GM21529 (cell line): ENCODE measurements around the gene UNC5C.

Experiments used
- ATAC-seq: cut with Tn5 transposase; IDR thresholded peaks from one replicate; pipeline ENCODE4 v1.9.1; 2021; ENCODE audit not compliant: unreplicated experiment

Gene UNC5C

DNA sequence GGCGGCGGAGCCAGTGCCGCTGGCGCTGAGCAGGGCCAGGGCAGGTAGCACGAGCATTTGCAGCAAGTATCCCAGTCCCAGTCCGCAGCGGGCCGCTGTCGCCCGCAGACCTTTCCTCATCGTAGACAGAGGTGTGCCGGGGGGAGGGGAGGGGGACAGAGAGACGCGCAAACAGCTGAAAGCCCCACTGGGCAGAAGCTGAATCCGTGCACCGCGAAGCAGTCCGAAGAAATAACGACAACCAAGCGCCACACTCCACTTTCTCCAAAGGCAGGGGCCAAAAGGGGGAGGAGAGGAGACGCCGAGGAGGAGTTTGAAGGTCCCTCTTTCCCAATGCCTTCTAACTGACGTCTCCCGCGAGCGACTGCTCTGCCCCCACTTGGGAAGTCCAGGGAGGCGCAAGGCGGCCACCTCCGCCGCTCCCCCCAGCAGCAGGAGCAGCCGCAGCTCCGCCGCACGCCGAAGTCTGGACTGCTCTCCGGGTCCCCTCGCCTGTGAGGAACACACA, at the start of gene UNC5C:
TSS of gene UNC5C (minus strand) at position 236 of the 508 bp plus-strand sequence.
- no peak for ATAC-seq

DNA sequence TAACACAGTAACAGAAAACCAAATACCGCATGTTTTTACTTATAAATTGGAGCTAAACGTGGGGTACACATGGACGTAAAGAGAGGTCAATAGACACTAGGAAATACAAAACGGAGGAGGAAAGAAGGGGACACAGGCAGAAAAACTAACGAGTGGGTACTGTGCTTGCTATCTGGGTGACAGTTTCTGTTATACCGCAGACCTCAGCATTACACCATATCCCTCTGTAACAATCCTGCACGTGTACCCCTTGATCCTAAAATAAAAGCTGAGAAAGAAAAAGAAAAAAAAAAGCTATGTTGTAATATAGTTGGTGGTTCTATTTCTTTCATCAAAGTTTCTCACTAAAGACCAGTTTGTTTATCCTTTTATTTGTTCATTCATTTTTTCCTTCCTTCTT, 47.9 kb upstream of the UNC5C start:
- no peak for ATAC-seq

DNA sequence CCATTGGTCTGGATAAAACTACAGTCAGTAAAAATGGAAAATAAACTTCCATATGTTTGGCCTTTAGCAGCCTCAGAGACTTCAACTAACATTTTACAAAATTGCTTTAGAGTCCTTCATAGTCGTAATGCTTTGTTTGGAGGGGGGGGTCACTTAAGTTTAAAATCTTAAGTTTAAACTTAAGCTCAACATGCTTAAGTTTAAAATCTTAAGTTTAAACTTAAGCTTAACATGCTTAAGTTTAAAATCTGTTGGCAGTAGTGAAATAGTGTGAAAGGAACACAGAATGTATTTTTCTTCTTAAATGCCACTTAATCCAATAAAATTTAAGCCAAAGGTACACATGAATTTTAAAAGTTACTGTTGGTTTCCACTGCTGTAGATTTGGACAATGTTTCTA, 45.9 kb upstream of the UNC5C start:
- no peak for ATAC-seq

DNA sequence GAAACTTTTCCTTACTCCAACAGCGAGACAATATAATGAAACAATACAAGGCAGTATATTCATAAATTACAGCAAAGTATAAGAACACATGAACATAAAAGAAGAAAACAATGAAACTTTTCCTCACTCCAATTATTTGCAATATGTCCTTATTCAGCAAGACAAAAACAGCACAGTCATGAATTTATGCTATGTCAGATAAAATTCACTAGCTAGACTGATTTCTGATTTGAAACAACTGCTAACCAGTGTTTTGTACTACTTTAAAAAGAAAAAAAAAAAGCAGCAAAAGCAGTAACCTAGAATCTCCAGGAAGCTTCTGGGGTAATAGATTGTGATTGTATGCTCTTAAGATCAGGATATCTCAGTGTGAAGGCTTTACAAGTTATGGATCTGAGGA, 45.2 kb upstream of the UNC5C start:
- no peak for ATAC-seq

DNA sequence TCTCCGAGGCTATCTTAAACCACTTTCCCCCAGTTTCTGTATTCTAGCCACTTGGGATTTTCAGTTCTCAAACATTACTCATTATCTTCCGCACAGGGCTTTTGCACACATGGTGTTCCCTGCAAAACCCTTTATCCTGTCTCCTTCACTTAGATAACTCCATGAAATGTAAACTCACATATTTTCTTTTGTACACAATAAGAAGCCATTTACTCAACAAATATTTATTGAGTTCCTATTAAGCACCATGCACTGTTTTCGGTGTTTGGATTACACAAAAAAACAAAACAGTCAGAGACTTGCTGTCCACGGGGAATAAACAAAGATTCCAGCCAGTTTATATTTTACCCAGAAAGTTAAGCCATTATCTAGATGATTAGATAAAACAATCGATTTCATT, 42.5 kb upstream of the UNC5C start:
- ATAC-seq = no peak

DNA sequence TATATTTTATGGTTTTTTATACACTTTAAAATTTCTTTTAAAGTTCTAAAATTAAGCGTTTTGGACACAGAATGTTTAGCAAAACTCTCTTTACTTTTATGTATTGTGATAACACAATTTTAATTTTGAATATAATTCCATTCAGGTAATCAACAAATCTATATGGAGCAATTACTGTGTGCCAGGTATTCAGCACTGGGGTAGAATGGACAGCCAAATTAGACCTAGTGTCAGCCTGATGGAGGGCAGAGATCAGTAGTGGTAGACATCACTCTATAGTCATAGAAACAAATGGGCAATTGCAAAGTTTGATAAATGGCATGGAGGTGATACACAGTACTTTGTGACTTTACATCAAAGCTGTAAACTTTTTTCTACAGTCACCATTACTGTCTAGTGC, 41.8 kb upstream of the UNC5C start:
- ATAC-seq = no peak

DNA sequence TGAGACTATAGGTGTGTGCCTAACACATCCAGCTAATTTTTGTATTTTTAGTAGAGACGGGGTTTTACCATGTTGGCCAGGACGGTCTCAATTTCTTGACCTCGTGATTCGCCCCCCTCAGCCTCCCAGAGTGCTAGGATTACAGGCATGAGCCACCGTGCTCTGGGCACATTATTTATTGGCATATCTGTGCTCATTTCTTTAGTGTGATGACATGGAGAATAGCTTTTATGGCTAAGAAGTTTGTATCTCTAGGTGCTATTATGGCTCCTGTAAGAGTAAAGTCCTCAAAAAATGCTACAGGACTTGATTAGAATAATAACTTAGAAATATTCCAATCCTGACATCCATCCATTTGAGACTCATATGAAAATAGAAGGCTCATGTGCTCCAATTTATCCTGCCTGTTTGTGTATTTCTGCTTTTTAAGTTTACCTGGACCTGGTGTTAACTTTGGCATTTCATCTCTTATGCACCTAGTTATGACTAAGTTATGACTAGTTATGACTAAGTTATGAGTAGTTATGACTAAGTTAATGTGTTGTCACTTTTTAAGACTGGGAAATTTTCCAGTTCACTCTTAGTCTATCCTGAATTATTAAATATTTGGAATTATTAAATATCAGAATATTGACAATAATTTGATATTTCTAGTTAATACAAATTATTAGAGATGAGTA, 36.4 kb upstream of the UNC5C start:
- ATAC-seq = no peak

DNA sequence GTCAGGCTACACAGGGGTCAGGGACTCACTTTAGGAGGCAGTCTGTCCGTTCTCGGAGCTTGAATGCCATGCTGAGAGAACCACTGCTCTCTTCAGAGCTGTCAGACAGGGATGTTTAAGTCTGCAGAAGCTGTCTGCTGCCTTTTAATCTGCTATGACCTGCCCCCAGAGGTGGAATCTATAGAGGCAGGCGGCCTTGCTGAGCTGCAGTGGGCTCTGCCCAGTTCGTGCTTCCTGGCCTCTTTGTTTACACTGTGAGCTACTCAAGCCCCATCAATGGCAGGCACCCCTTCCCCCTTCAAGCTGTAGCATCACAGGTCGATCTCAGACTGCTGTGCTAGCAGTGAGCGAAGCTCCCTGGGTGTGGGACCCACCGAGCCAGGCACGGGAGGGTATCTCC, 31.5 kb upstream of the UNC5C start:
- no peak for ATAC-seq

DNA sequence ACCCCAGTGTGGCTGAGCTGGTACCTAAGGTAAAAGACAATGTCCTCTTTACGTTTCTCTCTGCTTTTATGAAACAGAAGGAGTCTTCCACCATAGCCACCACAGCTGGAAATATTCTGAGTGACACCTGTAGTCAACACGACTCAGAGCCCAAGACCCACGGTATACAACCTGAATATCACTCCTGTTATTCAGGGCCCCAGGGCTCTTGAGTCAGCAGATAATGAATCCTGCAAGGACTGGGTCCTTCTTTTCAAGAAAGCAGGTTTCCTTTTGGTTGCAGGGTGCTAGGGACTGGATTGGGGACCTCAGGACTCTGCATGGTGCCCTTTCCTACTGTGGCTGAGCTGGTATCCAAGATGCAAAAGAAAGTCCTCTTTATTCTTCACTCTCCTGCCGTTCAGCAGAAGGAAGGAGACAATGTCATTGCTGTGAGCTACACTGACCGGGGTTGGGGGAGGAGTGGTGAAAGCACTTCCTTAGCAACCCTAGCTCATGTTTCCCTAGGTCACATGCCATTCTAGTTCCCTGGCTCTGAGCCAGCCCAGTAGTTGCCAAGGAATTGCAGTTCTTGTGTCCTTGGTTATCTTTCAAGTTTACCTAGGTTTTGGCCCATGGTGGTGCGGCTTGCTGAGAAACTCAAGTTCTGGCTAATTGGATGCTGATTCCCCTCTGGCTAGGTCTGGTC, 23.7 kb upstream of the UNC5C start:
- no peak for ATAC-seq

DNA sequence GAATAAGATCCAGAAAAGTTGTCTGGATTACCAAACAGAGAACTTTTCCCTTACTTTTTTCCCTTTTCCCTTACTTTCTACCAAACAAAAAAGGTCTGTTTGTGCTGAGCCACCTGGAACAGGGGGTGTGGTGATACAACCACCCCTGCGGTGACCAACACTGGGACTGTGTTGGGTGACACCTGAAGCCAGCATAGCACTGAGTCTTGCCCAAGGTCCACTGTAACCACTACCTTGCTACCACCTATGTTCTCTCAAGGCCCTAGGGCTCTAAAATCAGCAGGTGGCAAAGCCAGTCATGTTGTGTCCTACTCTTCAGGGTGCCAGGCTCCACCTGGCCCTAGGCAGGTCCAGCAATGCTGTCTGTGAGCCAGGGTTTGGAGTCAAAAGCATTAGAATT, 22.8 kb upstream of the UNC5C start:
- no peak for ATAC-seq

DNA sequence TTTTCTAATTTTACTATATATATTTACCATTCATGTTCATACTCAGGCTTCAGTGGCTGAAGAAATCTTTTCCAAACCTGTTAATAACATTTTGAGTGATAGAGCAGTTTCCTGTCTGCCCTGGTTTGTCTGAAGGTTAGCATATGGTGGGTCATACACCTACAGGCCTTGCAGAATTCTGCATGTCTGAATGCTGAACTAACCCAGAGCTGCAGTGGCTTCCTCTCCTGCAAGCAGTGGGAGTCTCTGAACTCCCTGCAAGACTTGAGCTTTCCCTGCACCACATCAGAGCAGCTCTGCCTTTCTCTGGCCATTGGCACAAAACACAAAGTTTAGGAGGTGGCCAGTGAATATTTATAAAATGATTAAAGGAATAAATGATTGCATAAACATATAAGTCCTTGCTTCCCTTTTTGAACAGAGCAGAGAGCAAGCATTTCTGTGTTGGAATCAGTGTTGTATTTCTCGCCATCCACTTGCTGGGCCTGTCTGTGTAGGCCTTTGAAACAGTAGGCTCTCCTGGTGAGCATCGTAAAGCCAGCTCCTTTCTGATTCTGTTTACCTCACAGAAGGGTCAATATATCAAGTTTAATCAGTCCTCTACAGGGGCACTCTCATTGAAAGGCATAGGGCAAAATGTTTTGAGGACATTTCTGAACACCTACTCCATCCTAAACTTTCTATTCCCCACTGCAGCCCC, 15.0 kb upstream of the UNC5C start:
- ATAC-seq = no peak

DNA sequence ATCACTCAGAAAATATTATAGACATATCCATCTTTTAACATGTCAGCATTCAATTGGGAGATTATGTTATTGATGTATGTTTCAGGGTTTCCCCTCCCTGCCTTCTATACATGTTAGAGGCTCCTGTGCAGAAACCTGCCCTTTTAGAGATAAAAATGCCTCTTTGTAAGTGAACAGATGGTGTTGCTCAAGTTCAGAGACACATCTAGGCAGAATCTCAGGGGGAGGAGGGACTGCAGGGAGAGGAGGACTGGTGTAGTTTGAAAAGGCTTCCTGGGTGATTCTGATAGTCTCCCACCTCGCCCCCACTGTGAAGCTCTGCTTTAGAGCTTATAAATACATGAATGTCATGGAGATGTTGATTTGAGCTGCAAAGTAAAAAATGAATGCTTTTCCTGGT, 12.0 kb upstream of the UNC5C start:
- no peak for ATAC-seq

DNA sequence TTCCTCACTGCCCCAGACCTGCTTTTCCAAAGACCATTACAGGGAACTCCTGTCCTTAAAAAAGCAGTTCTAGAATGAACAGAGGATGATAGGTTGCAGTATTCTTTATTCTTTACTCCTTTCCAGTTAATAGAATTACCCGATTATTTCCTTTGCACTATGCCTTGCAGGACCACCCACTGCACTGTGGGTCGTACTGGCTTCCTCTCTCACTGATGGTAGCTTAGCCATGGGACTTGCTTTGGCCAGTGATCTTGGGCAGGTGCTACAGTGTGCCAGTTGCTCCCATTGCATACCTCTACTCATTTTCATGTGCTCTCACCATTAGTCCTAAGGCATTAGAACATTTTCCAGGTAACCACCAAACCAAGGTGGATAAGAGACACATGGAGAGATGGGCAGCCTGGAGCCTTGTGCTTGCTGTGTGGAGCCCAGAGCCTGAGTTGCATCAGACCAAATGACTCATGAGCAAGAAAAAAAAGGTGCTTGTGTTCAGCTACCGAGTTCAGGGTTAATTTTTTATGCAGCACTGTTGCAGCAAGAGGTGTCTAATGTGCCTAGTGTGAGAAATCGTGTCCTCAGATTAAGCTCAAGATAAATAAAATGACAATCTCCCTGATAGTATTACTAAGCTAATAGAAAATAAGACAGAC, 7.6 kb upstream of the UNC5C start:
- no peak for ATAC-seq

DNA sequence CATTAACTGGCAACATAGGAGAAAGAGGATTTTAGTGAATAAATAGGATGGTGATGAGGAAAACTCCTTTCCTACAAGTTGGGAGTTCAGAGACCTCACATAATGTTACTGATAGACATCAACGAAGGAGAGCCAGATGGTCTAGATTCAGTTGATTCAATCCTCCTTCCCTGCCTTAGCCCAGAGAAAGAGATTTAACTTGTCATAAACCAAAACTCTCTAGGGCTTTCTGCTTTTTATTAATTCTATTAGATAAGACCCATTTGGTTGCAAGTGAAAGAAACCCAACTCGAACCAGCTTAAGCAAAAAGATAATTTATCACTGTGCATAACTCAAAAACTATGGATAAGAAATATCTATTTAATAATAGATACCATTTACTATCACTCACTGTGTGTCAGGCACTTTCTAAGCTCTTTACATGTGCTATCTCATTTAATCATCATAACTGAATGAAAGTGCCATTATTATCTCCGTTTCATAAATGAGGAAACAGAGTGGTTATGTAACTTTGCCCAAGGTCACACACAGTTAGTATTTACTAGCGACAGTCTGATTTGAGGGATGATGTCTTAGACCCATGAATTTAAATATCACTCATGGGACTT, 4.3 kb upstream of the UNC5C start:
- no peak for ATAC-seq

DNA sequence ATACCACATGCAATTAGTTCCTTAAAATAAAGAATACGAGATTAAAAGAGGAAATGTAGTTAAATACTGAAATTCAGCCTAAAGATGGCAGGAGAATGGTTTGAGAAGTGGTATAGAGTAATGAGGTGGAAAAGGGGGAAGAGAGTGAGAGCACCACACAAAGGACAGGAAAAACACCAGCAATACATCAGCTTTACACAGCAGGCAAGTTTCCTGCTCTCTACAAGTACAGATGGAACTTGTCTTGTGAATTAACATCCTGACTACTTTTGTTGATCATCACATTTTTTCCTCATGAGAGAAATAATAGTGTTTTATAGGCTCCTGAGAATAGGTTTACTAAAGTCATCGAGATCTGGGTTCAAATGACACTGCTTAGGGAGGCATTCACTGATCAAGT, 2.9 kb upstream of the UNC5C start:
- ATAC-seq = no peak

DNA sequence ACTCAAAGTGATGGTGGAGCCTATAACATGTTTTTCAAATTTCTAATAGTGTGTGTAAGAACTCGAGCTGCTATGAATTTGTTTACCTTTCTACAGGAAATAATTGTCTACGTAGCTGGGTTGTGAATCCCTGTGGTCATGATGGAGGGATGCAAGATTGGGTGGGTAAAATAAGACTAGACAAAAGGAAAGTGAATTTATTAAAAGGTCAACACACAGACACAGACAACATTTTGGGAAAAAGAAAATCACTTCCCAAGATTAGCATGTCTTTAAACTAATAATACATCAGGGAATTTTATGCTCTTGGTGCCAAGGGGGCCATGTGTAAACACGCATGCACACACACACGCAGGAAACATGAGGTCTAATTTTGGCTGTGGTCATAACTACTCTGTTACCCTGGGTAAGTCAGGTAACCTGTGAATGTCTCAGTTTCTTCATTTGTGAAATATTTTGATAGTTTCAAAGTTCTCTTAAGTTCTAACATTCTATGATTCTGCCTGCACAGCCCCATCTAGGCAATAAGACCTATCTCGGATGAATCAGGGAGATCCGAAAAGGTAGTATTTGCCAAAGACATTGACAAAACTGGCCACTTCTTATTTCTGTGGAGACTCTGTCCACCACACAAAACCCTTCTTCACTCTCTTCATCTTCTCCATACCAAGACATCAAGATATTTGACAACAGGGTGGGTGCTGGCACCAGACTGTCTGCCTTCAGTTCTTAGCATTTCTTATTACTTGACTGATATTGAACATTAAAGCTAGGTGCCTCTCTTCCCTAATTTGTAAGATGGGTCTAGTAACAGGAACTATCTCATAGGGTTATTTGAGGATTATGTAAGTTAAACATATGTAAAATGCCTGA, 1.6 kb upstream of the UNC5C start:
- ATAC-seq = no peak

DNA sequence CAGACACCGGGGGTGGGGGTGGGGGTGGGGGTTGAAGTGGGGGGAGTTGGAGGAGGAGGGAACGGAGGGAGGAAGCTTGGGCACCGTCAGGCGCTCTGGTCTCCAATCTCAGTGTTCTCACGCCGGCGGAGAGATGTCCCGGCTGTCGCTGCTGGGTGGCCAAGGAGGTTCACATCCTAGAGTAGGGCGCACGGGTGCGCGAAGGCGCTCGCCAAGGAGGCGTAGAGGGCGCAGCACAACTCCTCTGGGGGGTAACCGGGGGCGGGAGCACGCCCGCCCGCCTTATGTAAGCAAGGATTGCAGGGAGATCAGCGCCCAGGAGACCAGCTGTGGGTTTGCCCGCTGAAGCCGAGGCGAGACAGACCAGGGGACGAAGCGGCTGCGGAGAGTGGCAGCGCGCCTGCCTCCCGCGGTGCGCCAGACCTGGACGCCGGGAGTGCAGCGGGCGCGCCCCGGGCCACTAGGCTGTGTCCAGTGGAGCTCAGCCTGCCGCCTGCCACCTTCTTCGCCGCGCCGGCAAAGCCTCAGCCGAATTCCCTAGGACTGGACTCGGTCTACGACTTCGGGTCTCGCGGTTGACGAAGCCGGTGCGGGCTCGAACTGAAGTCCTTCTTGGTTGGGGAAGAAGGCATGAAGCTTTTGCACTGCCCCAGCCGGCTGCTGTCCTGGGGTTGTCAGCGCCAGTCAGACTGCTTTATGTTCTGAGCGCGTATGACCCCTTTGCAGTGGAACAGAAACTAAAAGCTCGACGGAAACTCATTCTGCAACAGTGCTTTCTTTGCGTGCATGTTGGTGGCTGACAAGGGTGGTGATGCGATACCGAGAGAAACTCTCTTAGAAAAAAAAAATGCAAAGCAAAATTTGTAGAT, 707 bp upstream of the UNC5C start:
- ATAC-seq = peak; percentile 81

DNA sequence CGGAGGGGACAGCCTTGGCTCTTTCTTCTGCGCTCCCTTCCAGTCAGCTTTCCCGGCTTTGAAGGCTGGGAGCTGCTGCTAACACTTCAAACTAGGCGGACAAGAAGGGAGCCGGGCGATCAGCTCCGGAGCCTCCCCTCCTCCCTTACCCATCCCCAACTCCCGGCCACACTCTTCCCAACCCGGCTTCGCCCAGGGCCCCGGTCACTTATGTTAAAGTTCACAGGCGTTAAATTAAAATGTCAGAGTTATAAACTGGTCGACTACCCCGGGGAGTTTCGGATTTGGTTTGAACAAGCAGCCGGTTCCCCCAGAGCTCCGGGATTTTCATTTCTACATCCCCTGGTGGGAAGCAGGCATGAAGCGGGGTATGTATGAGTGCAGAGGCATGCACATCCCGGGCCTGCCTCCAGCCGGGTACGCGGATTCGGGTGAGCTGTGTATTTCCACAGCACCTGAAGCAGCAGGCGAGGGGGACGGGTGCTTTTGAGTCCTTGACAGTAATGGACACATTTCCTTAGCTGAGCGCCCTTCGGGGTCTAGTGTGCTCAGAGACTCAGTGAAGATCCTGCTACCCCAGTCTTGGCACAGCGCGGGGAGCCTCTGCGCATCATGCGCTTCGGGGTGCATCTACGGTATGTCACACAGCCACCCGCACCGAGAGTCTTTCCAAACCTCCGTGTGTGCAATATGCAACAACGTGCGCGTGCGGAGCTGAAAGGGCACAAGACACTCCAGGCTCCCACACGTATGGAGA, 880 bp downstream of the UNC5C start:
- no peak for ATAC-seq
